HG02840 (cell line): Measurements from ENCODE around the gene ACADSB.

Source experiments
- ATAC-seq: cut with Tn5 transposase; IDR thresholded peaks from one replicate; pipeline ENCODE4 v1.9.1; 2021; ENCODE audit warnings: mild to moderate bottlenecking, moderate library complexity, moderate number of reproducible peaks; ENCODE audit not compliant: unreplicated experiment, low FRiP score

ACADSB gene

DNA sequence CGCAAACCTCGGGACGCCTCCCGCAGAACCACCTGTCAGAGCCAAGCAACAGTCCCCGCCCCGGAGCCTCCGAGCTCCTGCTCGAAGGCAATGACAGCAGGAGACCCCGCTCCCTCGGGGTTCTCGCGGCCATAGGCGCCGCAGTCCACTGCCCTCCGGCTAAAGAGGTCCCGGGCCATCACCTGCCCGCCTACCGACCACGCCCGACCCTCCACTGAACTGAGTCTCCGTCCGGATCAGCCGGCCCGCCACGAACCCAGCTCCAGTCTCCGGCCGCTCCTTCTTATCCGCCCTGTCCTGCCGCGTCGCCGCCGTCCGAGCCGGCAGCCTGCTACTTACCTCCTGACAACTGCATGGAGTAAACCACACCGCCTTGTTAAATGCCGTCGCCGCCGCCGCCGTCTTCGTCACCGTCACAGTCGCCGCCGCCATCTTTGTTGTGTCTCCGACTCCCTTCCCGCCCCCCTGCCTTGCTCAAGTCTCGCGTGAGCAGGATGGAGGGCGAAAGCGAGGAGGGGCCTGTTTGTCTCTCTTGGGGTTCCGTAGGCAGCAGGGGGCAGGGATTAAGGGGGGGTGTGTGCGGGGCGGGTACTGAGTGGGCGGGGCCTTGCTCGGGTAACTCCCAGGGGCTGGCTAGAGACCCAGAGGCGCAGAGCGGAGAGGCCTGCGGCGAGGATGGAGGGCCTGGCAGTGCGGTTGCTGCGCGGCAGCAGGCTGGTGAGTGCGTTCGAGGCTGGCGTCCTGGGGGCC is at the start of gene ACADSB, which contains the start of gene IKZF5:
Gene ACADSB (plus strand): TSS at position 652 of the 750 bp plus-strand sequence. CDS start 24 bp downstream, at position 676.
Gene IKZF5 (minus strand): TSS at position 441 of the 750 bp plus-strand sequence. CDS start 10,170 bp downstream, outside the sequence.
- ATAC-seq = peak; percentile 78

- ATAC-seq = no peak
Measured at GRCh38 chr10:122962405-122962804, 46.4 kb upstream of the ACADSB start.

DNA sequence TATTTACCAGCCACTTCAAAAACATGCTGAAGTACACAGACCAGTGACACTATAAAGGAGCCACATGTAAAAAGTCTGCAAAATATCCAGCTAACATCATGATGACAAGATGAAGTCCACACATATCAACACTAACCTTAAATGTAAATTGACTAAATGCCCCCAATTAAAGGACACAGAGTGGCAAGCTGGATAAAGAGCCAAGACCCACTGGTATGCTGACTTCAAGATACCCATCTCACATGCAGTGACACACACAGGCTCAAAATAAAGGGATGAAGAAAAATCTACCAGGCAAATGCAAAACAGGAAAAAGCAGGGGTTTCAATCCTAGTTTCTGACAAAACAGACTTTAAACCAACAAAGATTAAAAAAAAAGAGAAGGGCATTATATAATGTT is 41.9 kb upstream of the ACADSB start:
- ATAC-seq = no peak

DNA sequence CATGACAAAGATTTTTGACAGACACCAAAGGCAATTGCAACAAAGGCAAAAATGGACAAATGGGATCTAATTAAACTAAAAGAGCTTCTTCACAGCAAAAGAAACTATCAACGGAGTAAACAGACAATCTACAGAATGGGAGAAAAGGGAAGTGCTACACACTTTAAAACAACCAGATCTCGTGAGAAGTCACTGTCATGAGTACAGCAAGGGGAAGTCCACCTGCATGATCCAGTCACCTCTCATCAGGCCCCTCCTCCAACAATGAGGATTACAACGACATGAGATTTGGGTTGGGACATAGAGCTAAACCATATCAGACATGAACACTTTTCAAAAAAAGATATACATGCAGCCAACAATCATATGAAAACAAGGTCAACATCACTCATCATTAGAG is 40.1 kb upstream of the ACADSB start:
- no peak for ATAC-seq

GRCh38 chr10:122974023-122974422 is 34.8 kb upstream of the ACADSB start:
- ATAC-seq = no peak

- ATAC-seq = no peak
Measured at GRCh38 chr10:122974543-122975064, 34.2 kb upstream of the ACADSB start.

GRCh38 chr10:122980209-122981065 is 28.4 kb upstream of the ACADSB start, which contains the start of gene PSTK:
Gene PSTK (plus strand): TSS chr10:122980401. CDS start chr10:122980480, 79 bp downstream.
- ATAC-seq = peak; percentile 97

DNA sequence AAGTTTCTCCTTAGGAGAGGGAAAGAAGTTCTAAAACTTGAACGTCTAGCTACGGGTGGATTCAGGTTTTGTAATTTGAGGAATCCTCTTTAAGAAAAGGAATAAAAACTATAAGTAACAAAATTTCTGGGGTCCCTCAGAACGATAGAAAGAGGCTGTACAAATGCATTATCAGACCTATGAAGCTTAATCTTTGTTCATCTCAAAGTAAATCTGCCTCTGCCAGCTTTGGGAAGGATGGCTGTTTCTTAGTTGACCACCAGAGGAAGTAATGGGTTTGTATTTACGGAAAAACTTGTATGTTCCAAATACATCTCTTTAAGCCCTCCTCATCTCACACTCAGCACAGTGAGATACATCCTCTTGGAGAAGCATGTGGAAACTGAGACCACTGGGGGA is 27.7 kb upstream of the ACADSB start:
- no peak for ATAC-seq

- ATAC-seq = no peak
Measured at GRCh38 chr10:122983898-122984297, 24.9 kb upstream of the ACADSB start.

DNA sequence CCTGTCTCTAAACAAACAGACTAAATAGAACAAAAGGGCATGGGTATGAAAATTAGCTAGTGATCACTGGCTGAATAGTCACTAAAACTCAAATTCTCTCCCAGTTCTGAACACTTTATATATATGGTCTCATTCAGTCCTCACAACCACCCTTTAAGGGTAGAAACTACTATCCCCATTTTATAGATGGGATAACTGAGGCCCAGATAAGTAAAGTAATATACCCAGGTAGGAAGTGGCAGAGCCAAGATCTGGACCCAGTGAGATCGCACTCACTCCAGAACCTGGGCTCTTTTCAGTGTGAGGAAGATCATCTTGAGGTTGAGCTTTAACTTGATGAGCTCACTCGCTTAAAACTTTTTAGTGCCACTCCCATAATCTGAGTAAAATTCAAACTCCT is 24.1 kb upstream of the ACADSB start:
- no peak for ATAC-seq

GRCh38 chr10:122986335-122986734 is 22.5 kb upstream of the ACADSB start:
- ATAC-seq = no peak

- ATAC-seq = no peak
Measured at GRCh38 chr10:122988501-122988900, 20.3 kb upstream of the ACADSB start.

- ATAC-seq = no peak
Measured at GRCh38 chr10:122990278-122990677, 18.5 kb upstream of the ACADSB start.

DNA sequence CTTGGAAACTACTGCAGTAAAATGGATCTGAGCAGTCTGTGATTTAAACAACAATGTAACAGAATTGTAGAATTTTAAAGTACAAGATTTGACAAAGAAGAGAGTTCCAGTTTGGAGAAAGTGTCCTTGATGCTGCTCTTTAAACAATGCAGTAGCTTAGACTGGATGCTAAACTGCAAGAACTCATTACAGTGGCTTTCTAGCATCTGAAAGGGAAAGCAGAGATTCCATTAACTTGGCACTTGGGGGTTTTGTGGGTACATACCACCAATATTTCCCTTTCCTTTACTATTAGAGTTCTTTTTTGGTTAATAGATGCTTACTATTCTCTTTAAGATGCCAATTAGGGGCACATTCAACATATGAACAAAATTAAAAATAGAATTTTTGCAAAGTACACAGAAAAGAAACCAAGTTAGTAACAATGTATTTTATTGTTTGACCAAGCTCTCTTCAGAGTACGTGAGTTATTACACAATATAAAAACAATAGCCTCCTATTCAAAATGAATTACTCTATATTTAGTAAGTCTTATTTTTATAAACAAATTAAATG is 16.7 kb upstream of the ACADSB start:
- no peak for ATAC-seq

DNA sequence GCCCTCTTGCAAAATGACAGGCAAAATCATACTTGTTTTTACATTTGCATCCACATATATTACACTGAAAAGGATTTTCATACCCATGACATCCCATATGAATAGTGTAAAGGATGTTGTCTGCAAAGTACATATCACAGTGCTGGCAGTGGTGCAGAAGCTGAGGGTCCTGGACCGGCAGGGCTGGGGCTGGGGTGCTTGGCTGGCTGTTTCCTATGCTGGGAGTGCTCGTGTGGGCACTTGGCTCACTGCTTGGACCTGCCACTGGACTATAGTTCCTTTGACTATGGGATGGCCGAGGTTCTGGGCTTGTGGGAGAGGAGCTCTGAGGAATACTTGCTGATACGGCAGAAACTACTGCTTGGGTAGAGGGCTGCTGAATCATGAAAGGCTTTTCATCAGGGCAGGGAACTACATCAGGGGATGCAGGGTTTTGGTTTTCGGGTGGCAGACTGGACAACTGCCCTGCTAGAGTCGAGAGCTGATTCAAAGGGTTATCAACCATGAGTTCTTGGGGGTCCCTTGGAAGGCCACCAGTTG is 14.9 kb upstream of the ACADSB start:
- no peak for ATAC-seq

DNA sequence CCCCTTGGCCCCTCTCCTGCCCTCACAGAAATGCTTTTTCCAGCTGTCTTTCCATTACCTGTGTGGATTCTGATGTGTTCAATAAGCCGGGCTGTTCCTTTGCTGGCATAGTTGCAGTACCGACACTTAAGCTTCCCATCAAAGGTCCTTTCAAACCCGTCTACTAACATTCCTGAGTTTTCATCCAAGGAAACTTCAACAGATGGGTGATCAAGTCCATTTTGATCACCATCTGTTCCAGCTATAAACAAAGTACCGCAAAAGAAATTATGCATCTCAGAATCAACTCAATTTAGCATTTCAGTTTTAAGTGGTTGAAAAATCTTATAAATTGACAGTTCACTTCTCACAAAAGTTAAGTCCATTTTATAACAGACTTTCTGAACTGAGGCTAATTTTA is 12.9 kb upstream of the ACADSB start:
- no peak for ATAC-seq

- no peak for ATAC-seq
Measured at GRCh38 chr10:122997864-122998263, 10.9 kb upstream of the ACADSB start.

DNA sequence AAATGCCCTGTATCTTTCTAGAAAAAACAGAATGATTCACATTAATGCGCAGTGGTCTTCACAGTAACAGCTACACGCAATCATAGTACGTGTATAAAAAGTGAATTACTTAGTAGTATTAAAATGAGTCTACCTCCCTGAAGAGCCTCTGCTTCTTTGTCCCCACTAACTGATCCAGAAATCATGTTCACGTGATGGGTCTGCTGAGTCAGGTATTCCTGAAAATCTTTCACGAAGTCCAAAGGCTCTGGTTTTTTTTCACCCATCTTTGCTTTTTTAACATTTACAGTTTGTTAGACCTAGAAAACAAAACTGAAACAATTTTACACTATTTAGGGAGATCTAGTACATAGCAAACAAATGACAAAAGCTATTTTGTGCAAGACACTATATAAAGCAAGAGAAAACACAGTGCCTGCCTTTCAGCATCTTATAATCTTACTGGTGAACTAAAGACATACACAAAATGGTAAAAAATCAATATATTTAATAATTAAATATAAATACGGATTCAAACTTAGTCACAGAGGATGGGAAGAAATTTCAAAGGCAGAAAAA is 10.4 kb upstream of the ACADSB start:
- ATAC-seq = no peak

DNA sequence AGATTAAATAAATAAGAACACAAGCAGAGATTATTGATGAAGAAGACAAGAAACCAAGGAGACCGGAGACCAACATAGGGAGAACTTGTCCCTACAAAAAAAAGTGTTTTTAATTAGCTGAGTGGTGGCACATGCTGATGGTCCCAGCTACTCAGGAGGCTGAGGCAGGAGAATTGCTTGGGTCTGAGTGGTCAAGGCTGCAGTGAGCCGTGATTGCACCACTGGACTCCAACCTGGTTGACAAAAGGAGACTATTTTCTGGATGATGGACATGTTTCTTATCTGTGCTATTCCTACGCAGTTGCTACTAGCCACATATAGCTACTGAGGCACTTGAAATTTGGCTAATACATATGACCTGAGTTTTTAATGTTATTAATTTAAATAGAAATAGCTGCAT is 9.9 kb upstream of the ACADSB start:
- no peak for ATAC-seq

- ATAC-seq = no peak
Measured at GRCh38 chr10:122999347-122999746, 9.5 kb upstream of the ACADSB start.
